DND-41 (cell line): ENCODE data around the gene COQ5.

Experiments
- CTCF ChIP-seq: IDR thresholded peaks from 2 replicates; pipeline ENCODE4 v1.5.1; 2012; ENCODE audit warnings: borderline replicate concordance, low read length, moderate library complexity, mild to moderate bottlenecking; ENCODE audit not compliant: poor library complexity, severe bottlenecking; ENCODE audit errors: extremely low read depth
- EZH2 ChIP-seq: IDR thresholded peaks from 3 replicates; pipeline ENCODE4 v1.6.1; 2012; ENCODE audit warnings: borderline replicate concordance, low read depth, mild to moderate bottlenecking, moderate library complexity, low read length, inconsistent platforms; ENCODE audit not compliant: severe bottlenecking

GRCh38 chr12:120571299-120571698 is 42.3 kb upstream of the COQ5 start:
- TF ChIP-seq CTCF, result no peak
- no peak for TF ChIP-seq EZH2
